RKO (cell line): ENCODE data around the gene TMEM248.
A peak's percentile ranks its signal among the peaks of the same experiment; 100 is the strongest.
"Not testable (repeated sequence)": the region's sequence is repeated elsewhere in the genome, so short reads cannot be mapped to it uniquely, and the experiment has no call there.

Experiments
- DNase-seq: peaks from one replicate; pipeline ENCODE4 v3.0.0-alpha.2; 2016; ENCODE audit warnings: low spot score

Gene TMEM248

GRCh38 chr7:67000601-67001258 is 79.7 kb downstream of the TMEM248 start:
- peak; percentile 61 for DNase-seq

DNA sequence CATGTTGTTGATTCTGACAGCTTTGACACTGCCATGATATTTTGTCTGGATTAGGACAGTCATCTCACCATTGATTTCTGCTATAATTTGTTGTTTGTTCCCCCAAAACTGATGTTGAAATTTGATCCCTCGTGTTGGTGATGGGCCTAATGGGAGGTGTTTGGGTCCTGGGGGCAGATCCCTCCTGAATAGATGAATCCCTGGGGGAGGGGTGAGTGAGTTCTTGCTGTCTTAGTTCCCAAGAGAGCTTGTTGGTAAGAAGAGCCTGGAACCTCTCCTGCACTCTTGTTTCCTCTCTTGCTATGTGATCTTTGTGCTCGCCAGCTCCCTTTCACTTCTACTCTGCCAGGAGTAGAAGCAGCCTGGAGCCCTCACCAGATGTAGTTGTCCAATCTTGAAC is 83.1 kb downstream of the TMEM248 start:
- DNase-seq: not testable (repeated sequence)

DNA sequence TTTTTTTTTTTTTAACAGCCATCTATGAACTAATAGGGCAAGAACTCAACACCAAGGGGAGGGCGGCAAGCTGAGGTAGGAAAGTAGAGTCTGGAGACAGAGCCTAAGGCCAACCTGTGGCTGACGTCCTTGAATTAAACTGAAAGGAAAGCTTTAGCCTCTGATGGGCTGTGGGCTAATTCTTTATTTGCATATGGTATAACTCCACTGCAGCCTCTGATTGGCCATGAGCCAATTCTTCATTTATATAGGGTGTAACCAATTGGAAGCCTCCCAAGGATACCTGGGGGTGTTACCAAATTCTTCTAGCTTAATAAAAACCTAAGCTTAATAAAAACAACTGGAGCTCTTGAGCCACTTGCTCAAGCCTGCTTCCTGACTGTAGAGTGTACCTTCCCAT is 85.9 kb downstream of the TMEM248 start:
- no peak for DNase-seq
